ENCODE results near the gene FNDC8.

The FNDC8 gene

GRCh38 chr17:35082073-35082657 is 39.2 kb upstream of the FNDC8 start:
- Histone ChIP-seq H3K9ac (ENCODE audit: low read length) (no peak overlapping the region), H3K36me3 (ENCODE audit: control insufficient read depth in 1 of 2, insufficient read depth in 2 of 2, low read length in 2 of 2) (no peaks in the 10 kb centered on the region), H3K18ac (ENCODE audit: low read length) (no peak overlapping the region), H3K4me2 (ENCODE audit: low read length) (no peak overlapping the region), H3K9me3 (ENCODE audit: insufficient read depth, low read depth, low read length) (no peaks in the 10 kb centered on the region), H3K79me1 (ENCODE audit: low read length) (no peaks in the 10 kb centered on the region), H2AK5ac (ENCODE audit: low read length) (no peak overlapping the region), H3K4ac (ENCODE audit: low read depth, low read length) (no peak overlapping the region), H2AFZ (ENCODE audit: insufficient read depth, low read length, poor library complexity) (no peak overlapping the region), H3K27me3 (ENCODE audit: insufficient read depth, low read length) (no peaks in the 10 kb centered on the region), H3K4me3 (ENCODE audit: low read depth, low read length) (no peak overlapping the region), H3K14ac (ENCODE audit: low read length) (no peak overlapping the region), H4K12ac (ENCODE audit: low read depth, low read length) (no peak overlapping the region), H3K79me2 (ENCODE audit: control insufficient read depth, insufficient read depth, low read length, poor library complexity) (no peaks in the 10 kb centered on the region), H2BK5ac (ENCODE audit: low read depth, low read length, poor library complexity) (no peak overlapping the region), H4K8ac (ENCODE audit: low read depth, low read length) (no peak overlapping the region), H3K23ac (ENCODE audit: low read length) (no peak overlapping the region), H2BK120ac (ENCODE audit: insufficient read depth, low read length, poor library complexity) (no peak overlapping the region), H3K27ac (ENCODE audit: low read depth, low read length) (no peak overlapping the region), H3K4me1 (ENCODE audit: control insufficient read depth in 1 of 2, insufficient read depth in 2 of 2, low read length in 2 of 2) (peaks cover 0 to 3% of the 10 kb centered on the region in 2 experiments), H4K91ac (ENCODE audit: low read depth, low read length) (no peak overlapping the region), H2BK12ac (ENCODE audit: low read length) (no peak overlapping the region)
- DNase-seq: peak in 1 of 2 donors; percentile 63
- no CpG with 5 or more reads among the region's 3 CpGs for WGBS (ENCODE audit: extremely low coverage, insufficient coverage, insufficient read length)

- Histone ChIP-seq H3K36me3 (ENCODE audit: control insufficient read depth in 1 of 2, insufficient read depth in 2 of 2, low read length in 2 of 2) (no peaks in the 10 kb centered on the region), H4K91ac (ENCODE audit: low read depth, low read length) (no peak overlapping the region), H3K27ac (ENCODE audit: low read depth, low read length) (no peak overlapping the region), H3K4me2 (ENCODE audit: low read length) (no peak overlapping the region), H3K4ac (ENCODE audit: low read depth, low read length) (no peak overlapping the region), H2BK120ac (ENCODE audit: insufficient read depth, low read length, poor library complexity) (no peak overlapping the region), H3K9me3 (ENCODE audit: insufficient read depth, low read depth, low read length) (no peaks in the 10 kb centered on the region), H3K18ac (ENCODE audit: low read length) (no peak overlapping the region), H2AK5ac (ENCODE audit: low read length) (no peak overlapping the region), H4K8ac (ENCODE audit: low read depth, low read length) (no peak overlapping the region), H3K4me3 (ENCODE audit: low read depth, low read length) (no peak overlapping the region), H3K14ac (ENCODE audit: low read length) (no peak overlapping the region), H2AFZ (ENCODE audit: insufficient read depth, low read length, poor library complexity) (no peak overlapping the region), H4K12ac (ENCODE audit: low read depth, low read length) (no peak overlapping the region), H2BK5ac (ENCODE audit: low read depth, low read length, poor library complexity) (no peak overlapping the region), H3K4me1 (ENCODE audit: control insufficient read depth in 1 of 2, insufficient read depth in 2 of 2, low read length in 2 of 2) (peaks cover 3 to 6% of the 10 kb centered on the region in 2 experiments), H3K23ac (ENCODE audit: low read length) (no peak overlapping the region), H3K27me3 (ENCODE audit: insufficient read depth, low read length) (no peaks in the 10 kb centered on the region), H3K79me1 (ENCODE audit: low read length) (no peaks in the 10 kb centered on the region), H3K79me2 (ENCODE audit: control insufficient read depth, insufficient read depth, low read length, poor library complexity) (no peaks in the 10 kb centered on the region), H2BK12ac (ENCODE audit: low read length) (no peak overlapping the region), H3K9ac (ENCODE audit: low read length) (no peak overlapping the region)
- DNase-seq: no peak
- no CpG with 5 or more reads among the region's 2 CpGs for whole genome bisulfite sequencing (ENCODE audit: extremely low coverage, insufficient coverage, insufficient read length)
These were observed 38.3 kb upstream of the FNDC8 start for GRCh38 chr17:35083071-35083470.

- Histone ChIP-seq H4K91ac (ENCODE audit: low read depth, low read length) (no peak overlapping the region), H2BK12ac (ENCODE audit: low read length) (no peak overlapping the region), H3K14ac (ENCODE audit: low read length) (no peak overlapping the region), H3K23ac (ENCODE audit: low read length) (no peak overlapping the region), H2BK120ac (ENCODE audit: insufficient read depth, low read length, poor library complexity) (no peak overlapping the region), H3K27ac (ENCODE audit: low read depth, low read length) (no peak overlapping the region), H3K4me2 (ENCODE audit: low read length) (no peak overlapping the region), H3K27me3 (ENCODE audit: insufficient read depth, low read length) (no peaks in the 10 kb centered on the region), H2AFZ (ENCODE audit: insufficient read depth, low read length, poor library complexity) (no peak overlapping the region), H3K9me3 (ENCODE audit: insufficient read depth, low read depth, low read length) (no peaks in the 10 kb centered on the region), H3K4me3 (ENCODE audit: low read depth, low read length) (no peak overlapping the region), H2AK5ac (ENCODE audit: low read length) (no peak overlapping the region), H2BK5ac (ENCODE audit: low read depth, low read length, poor library complexity) (no peak overlapping the region), H3K79me1 (ENCODE audit: low read length) (peaks cover 10% of the 10 kb centered on the region), H3K4ac (ENCODE audit: low read depth, low read length) (no peak overlapping the region), H3K4me1 (ENCODE audit: control insufficient read depth in 1 of 2, insufficient read depth in 2 of 2, low read length in 2 of 2) (peaks cover 3 to 11% of the 10 kb centered on the region in 2 experiments), H3K18ac (ENCODE audit: low read length) (no peak overlapping the region), H4K12ac (ENCODE audit: low read depth, low read length) (no peak overlapping the region), H3K9ac (ENCODE audit: low read length) (no peak overlapping the region), H3K79me2 (ENCODE audit: control insufficient read depth, insufficient read depth, low read length, poor library complexity) (peaks cover 4% of the 10 kb centered on the region), H3K36me3 (ENCODE audit: control insufficient read depth in 1 of 2, insufficient read depth in 2 of 2, low read length in 2 of 2) (no peaks in the 10 kb centered on the region), H4K8ac (ENCODE audit: low read depth, low read length) (no peak overlapping the region)
- WGBS (ENCODE audit: extremely low coverage, insufficient coverage, insufficient read length): no CpG with 5 or more reads among the region's 2 CpGs
- peak in 1 of 2 donors; percentile 18 for DNase-seq
These were observed 36.4 kb upstream of the FNDC8 start for GRCh38 chr17:35084987-35085386.

- Histone ChIP-seq H3K4ac (ENCODE audit: low read depth, low read length) (no peak overlapping the region), H3K79me2 (ENCODE audit: control insufficient read depth, insufficient read depth, low read length, poor library complexity) (peaks cover 4% of the 10 kb centered on the region), H3K23ac (ENCODE audit: low read length) (no peak overlapping the region), H3K4me3 (ENCODE audit: low read depth, low read length) (no peak overlapping the region), H4K91ac (ENCODE audit: low read depth, low read length) (no peak overlapping the region), H3K9ac (ENCODE audit: low read length) (no peak overlapping the region), H3K18ac (ENCODE audit: low read length) (no peak overlapping the region), H3K14ac (ENCODE audit: low read length) (no peak overlapping the region), H2AK5ac (ENCODE audit: low read length) (no peak overlapping the region), H3K4me1 (ENCODE audit: control insufficient read depth in 1 of 2, insufficient read depth in 2 of 2, low read length in 2 of 2) (peaks cover 3 to 11% of the 10 kb centered on the region in 2 experiments), H2AFZ (ENCODE audit: insufficient read depth, low read length, poor library complexity) (no peak overlapping the region), H2BK120ac (ENCODE audit: insufficient read depth, low read length, poor library complexity) (no peak overlapping the region), H2BK12ac (ENCODE audit: low read length) (no peak overlapping the region), H4K8ac (ENCODE audit: low read depth, low read length) (no peak overlapping the region), H3K79me1 (ENCODE audit: low read length) (peaks cover 10% of the 10 kb centered on the region), H3K9me3 (ENCODE audit: insufficient read depth, low read depth, low read length) (no peaks in the 10 kb centered on the region), H3K27ac (ENCODE audit: low read depth, low read length) (no peak overlapping the region), H3K27me3 (ENCODE audit: insufficient read depth, low read length) (no peaks in the 10 kb centered on the region), H3K4me2 (ENCODE audit: low read length) (no peak overlapping the region), H4K12ac (ENCODE audit: low read depth, low read length) (no peak overlapping the region), H2BK5ac (ENCODE audit: low read depth, low read length, poor library complexity) (no peak overlapping the region), H3K36me3 (ENCODE audit: control insufficient read depth in 1 of 2, insufficient read depth in 2 of 2, low read length in 2 of 2) (no peaks in the 10 kb centered on the region)
- no CpG with 5 or more reads among the region's 8 CpGs for WGBS (ENCODE audit: extremely low coverage, insufficient coverage, insufficient read length)
- DNase-seq: no peak
These were observed 35.3 kb upstream of the FNDC8 start for GRCh38 chr17:35086164-35086563.
